Astrocyte (in vitro differentiated cells and primary cell): Measurements from ENCODE around the gene TAF1C. TPM values are rescaled to one million over a fixed set of nuclear protein-coding genes. Genes with fewer than 3 reads are reported as not detected.

Experiments used
- DNase-seq: peaks from one replicate; pipeline ENCODE4 v3.0.0-alpha.2; 2010; ENCODE audit warnings: low read depth
- FAIRE-seq: peaks from 2 replicates; lab custom pipeline; 2011; peaks lifted over from hg19 to GRCh38; lab: Jason Lieb, UNC
- H2AFZ ChIP-seq: 2 replicates; pipeline ENCODE4 v1.6.0; 2012; ENCODE audit warnings: low read depth, low read length, inconsistent platforms
- H3K27ac ChIP-seq: 2 replicates; pipeline ENCODE4 v1.5.1; 2011; ENCODE audit warnings: low read depth, low read length, inconsistent platforms
- H3K27me3 ChIP-seq: 2 replicates; pipeline ENCODE4 v1.6.0; 2011; ENCODE audit warnings: low read length, inconsistent platforms; ENCODE audit not compliant: insufficient read depth
- H3K36me3 ChIP-seq: 2 replicates; pipeline ENCODE4 v1.5.1; 2011; ENCODE audit warnings: low read length, inconsistent platforms; ENCODE audit not compliant: insufficient read depth
- H3K4me1 ChIP-seq: 2 replicates; pipeline ENCODE4 v1.5.1; 2011; ENCODE audit warnings: low read length, inconsistent platforms; ENCODE audit not compliant: insufficient read depth
- H3K4me2 ChIP-seq: 2 replicates; pipeline ENCODE4 v1.6.0; 2012; ENCODE audit warnings: low read length, inconsistent platforms
- H3K4me3 ChIP-seq: 2 replicates; pipeline ENCODE4 v1.5.1; 2011; ENCODE audit warnings: low read depth, mild to moderate bottlenecking, low read length, inconsistent platforms; ENCODE audit not compliant: insufficient read depth
- H3K79me2 ChIP-seq: 2 replicates; pipeline ENCODE4 v1.6.0; 2012; ENCODE audit warnings: mild to moderate bottlenecking, low read length, inconsistent platforms; ENCODE audit not compliant: insufficient read depth
- H3K9ac ChIP-seq: 2 replicates; pipeline ENCODE4 v1.6.0; 2012; ENCODE audit warnings: mild to moderate bottlenecking, low read length, inconsistent platforms
- H3K9me3 ChIP-seq: 2 replicates; pipeline ENCODE4 v1.5.1; 2012; ENCODE audit warnings: low read depth, mild to moderate bottlenecking, low read length, inconsistent platforms; ENCODE audit not compliant: insufficient read depth
- H4K20me1 ChIP-seq: 2 replicates; pipeline ENCODE4 v1.6.0; 2012; ENCODE audit warnings: low read length, inconsistent platforms; ENCODE audit not compliant: insufficient read depth
- H3K27ac Mint-ChIP-seq: one replicate; pipeline ENCODE4 v1.8.0; 2021; ENCODE audit warnings: mild to moderate bottlenecking, mixed read lengths; ENCODE audit not compliant: unreplicated experiment
- H3K27me3 Mint-ChIP-seq: one replicate; pipeline ENCODE4 v1.8.0; 2021; ENCODE audit warnings: low read depth, mixed read lengths; ENCODE audit not compliant: unreplicated experiment
- H3K36me3 Mint-ChIP-seq: one replicate; pipeline ENCODE4 v1.8.0; 2021; ENCODE audit warnings: low read depth, mixed read lengths; ENCODE audit not compliant: unreplicated experiment
- H3K4me1 Mint-ChIP-seq: one replicate; pipeline ENCODE4 v1.8.0; 2021; ENCODE audit warnings: low read depth, mixed read lengths; ENCODE audit not compliant: unreplicated experiment
- H3K4me3 Mint-ChIP-seq: one replicate; pipeline ENCODE4 v1.8.0; 2021; ENCODE audit warnings: mild to moderate bottlenecking, moderate library complexity, mixed read lengths; ENCODE audit not compliant: unreplicated experiment
- H3K9me3 Mint-ChIP-seq: one replicate; pipeline ENCODE4 v1.8.0; 2021; ENCODE audit warnings: mild to moderate bottlenecking, mixed read lengths; ENCODE audit not compliant: unreplicated experiment
- CTCF ChIP-seq: IDR thresholded peaks from 2 replicates; pipeline ENCODE4 v1.5.1; 2011; ENCODE audit warnings: low read depth, mild to moderate bottlenecking, inconsistent platforms, low read length, moderate library complexity; ENCODE audit not compliant: insufficient read depth
- EZH2 ChIP-seq: IDR thresholded peaks from 2 replicates; pipeline ENCODE4 v1.6.1; 2012; ENCODE audit warnings: mild to moderate bottlenecking, low read length, inconsistent platforms; ENCODE audit not compliant: insufficient read depth
- total RNA-seq: library from RNA; stranded (reverse); gene quantifications from 2 replicates; pipeline ENCODE4 v1.2.1, GENCODE V29; 2021

TAF1C gene
- total RNA-seq, 1 donor from 2014 or later: 34.1 TPM

DNA sequence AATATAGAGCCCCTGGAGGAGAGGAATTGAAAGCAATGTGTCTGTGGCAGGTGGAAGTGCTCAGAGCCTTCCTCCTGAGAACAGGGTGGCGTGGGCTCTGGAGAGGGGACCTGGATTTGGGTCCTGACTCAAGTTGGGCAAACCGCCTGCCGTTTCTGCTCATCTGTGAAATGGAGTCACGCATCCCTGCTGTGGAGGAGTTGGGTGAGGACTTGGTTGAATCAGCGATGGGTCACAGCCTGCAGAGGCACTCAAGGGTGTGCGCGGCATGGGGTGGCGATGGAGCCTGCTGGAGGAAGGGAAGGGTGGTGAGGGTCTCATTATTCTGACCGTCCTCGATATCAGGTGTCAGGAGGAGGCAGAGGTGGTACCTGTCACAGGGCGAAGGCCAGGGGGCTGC lies 7.2 kb upstream of the TAF1C start:
- H3K27ac Mint-ChIP-seq: no peak overlapping the region

DNA sequence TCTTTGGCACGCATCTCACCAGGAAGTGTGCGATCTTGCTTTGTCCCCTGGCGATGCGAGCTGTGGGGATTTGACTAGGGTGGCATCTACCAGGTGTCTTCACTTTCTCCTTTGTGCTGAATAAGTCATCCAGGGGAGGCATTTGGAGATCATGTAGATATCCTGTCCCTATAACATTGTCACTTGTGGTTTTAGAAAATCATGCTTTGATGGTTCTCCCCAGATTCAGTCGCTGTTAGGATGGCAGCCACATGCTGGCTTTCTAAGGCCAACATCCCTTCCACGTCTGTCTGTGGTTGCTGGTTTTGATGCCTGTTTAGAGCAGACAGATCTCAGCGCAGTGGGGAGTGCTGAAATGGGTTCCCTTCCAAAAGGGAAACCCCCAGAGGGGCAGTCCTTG lies 6.6 kb upstream of the TAF1C start:
- H4K20me1 ChIP-seq: no peaks in the 10 kb centered on the region
- H3K27me3 Mint-ChIP-seq: peaks cover 13% of the 10 kb centered on the region
- H3K4me1 ChIP-seq: peaks cover under 1% of the 10 kb centered on the region
- no peak overlapping the region for H3K9ac ChIP-seq
- no peaks in the 10 kb centered on the region for H3K9me3 ChIP-seq
- no peak overlapping the region for H2AFZ ChIP-seq
- no peak overlapping the region for H3K4me3 ChIP-seq
- no peak overlapping the region for H3K4me2 ChIP-seq
- no peaks in the 10 kb centered on the region for H3K36me3 ChIP-seq
- H3K27me3 ChIP-seq: no peaks in the 10 kb centered on the region
- H3K27ac ChIP-seq: no peak overlapping the region
- H3K4me3 Mint-ChIP-seq: no peak overlapping the region
- H3K4me1 Mint-ChIP-seq: no peaks in the 10 kb centered on the region
- H3K79me2 ChIP-seq: no peaks in the 10 kb centered on the region
- H3K27ac Mint-ChIP-seq: no peak overlapping the region
- no peaks in the 10 kb centered on the region for H3K36me3 Mint-ChIP-seq
- TF ChIP-seq EZH2: no peak
- TF ChIP-seq CTCF: no peak
- no peaks in the 10 kb centered on the region for H3K9me3 Mint-ChIP-seq
- DNase-seq: no peak
- no peak for FAIRE-seq

More for the DNA sequence above, 7.2 kb upstream of the TAF1C start:
- H3K4me1 Mint-ChIP-seq: no peaks in the 10 kb centered on the region
- H3K9me3 Mint-ChIP-seq: no peaks in the 10 kb centered on the region
- H3K9me3 ChIP-seq: no peaks in the 10 kb centered on the region
- no peak overlapping the region for H3K4me3 Mint-ChIP-seq
- H3K4me2 ChIP-seq: no peak overlapping the region
- H3K4me1 ChIP-seq: peaks cover 4% of the 10 kb centered on the region
- H3K27me3 ChIP-seq: no peaks in the 10 kb centered on the region
- H3K27ac ChIP-seq: no peak overlapping the region
- no peaks in the 10 kb centered on the region for H4K20me1 ChIP-seq
- H3K9ac ChIP-seq: no peak overlapping the region
- no peaks in the 10 kb centered on the region for H3K36me3 Mint-ChIP-seq
- DNase-seq (no peak), FAIRE-seq (no peak)
- H3K79me2 ChIP-seq: no peaks in the 10 kb centered on the region
- no peak overlapping the region for H3K4me3 ChIP-seq
- H2AFZ ChIP-seq: no peak overlapping the region
- H3K27me3 Mint-ChIP-seq: peaks cover 15% of the 10 kb centered on the region
- TF ChIP-seq CTCF (no peak), EZH2 (no peak)
- H3K36me3 ChIP-seq: no peaks in the 10 kb centered on the region

- no peaks in the 10 kb centered on the region for H3K27me3 ChIP-seq
- DNase-seq: no peak
- no peak for TF ChIP-seq EZH2
- TF ChIP-seq CTCF: no peak
- FAIRE-seq: no peak
- no peak overlapping the region for H3K9ac ChIP-seq
- H3K27ac ChIP-seq: no peak overlapping the region
- H3K36me3 ChIP-seq: no peaks in the 10 kb centered on the region
- no peak overlapping the region for H2AFZ ChIP-seq
- Mint-ChIP-seq H3K9me3 (no peaks in the 10 kb centered on the region), H3K4me1 (no peaks in the 10 kb centered on the region), H3K36me3 (no peaks in the 10 kb centered on the region), H3K4me3 (no peak overlapping the region), H3K27ac (no peak overlapping the region), H3K27me3 (peaks cover 7% of the 10 kb centered on the region)
- H4K20me1 ChIP-seq: no peaks in the 10 kb centered on the region
- H3K9me3 ChIP-seq: no peaks in the 10 kb centered on the region
- H3K4me1 ChIP-seq: no peaks in the 10 kb centered on the region
- no peak overlapping the region for H3K4me2 ChIP-seq
- no peak overlapping the region for H3K4me3 ChIP-seq
- peaks cover 4% of the 10 kb centered on the region for H3K79me2 ChIP-seq
These were observed 4.6 kb upstream of the TAF1C start for GRCh38 chr16:84191466-84191865.
